Stomach (tissue), 4 donors: Measurements from ENCODE around the gene RASD1.

Experiments
- CTCF ChIP-seq, 7 experiments: fragments of 450-650 bp in 4 of 7; fragments of 200-600 bp in 3 of 7; sonication (generic) in 3 of 7; IDR thresholded peaks; one replicate each; pipeline ENCODE4 v1.5.1; 2016 to 2019; ENCODE audit warnings: antibody characterized with exemption in 7 of 7, control low read depth in 2 of 7, mild to moderate bottlenecking in 1 of 7
- POLR2A ChIP-seq, 4 donors: fragments of 450-650 bp; IDR thresholded peaks; one replicate each; pipeline ENCODE4 v1.6.1; 2016; ENCODE audit warnings: antibody characterized with exemption in 4 of 4, control low read depth in 2 of 4, mild to moderate bottlenecking in 1 of 4, moderate library complexity in 1 of 4
- POLR2AphosphoS5 ChIP-seq, 3 donors: sonication (generic); formaldehyde crosslinking; IDR thresholded peaks; one replicate each; pipeline ENCODE4 v1.6.1; 2016; ENCODE audit warnings: antibody characterized with exemption in 3 of 3

- no peak for TF ChIP-seq CTCF (IDR thresholded peaks at IDR 0.05)
- TF ChIP-seq POLR2A (IDR thresholded peaks at IDR 0.05), result no peak
- no peak for TF ChIP-seq POLR2AphosphoS5 (IDR thresholded peaks at IDR 0.05)
Observed at GRCh38 chr17:17504341-17505140, 8.3 kb upstream of the RASD1 start.
